GM12878 (cell line): ENCODE results near the gene CNTNAP2.

Source experiments
- MAX ChIP-seq: IDR thresholded peaks from 2 replicates; pipeline ENCODE4 v1.6.1; 2012; ENCODE audit warnings: low read depth, low read length, improper control_type of control experiment
- POLR2AphosphoS2 ChIP-seq: IDR thresholded peaks from 2 replicates; pipeline ENCODE4 v1.6.1; 2011; ENCODE audit warnings: low read depth, mild to moderate bottlenecking, low read length, improper control_type of control experiment, moderate library complexity
- RFX5 ChIP-seq: IDR thresholded peaks from 2 replicates; pipeline ENCODE4 v1.6.1; 2011; ENCODE audit warnings: low read depth, low read length, improper control_type of control experiment
- SMC3 ChIP-seq: IDR thresholded peaks from 2 replicates; pipeline ENCODE4 v1.6.1; 2011; ENCODE audit warnings: low read length, improper control_type of control experiment, borderline replicate concordance
- TAF1 ChIP-seq: IDR thresholded peaks from 2 replicates; pipeline ENCODE4 v1.6.1; 2011; ENCODE audit warnings: mild to moderate bottlenecking, low read depth, low read length, borderline replicate concordance
- ZNF384 ChIP-seq: IDR thresholded peaks from 2 replicates; pipeline ENCODE4 v1.6.1; 2012; ENCODE audit warnings: low read depth, mild to moderate bottlenecking, low read length, improper control_type of control experiment, borderline replicate concordance
- TF ChIP-seq, protein P1 (sequence below), 3 experiments: IDR thresholded peaks in 2 of 3; conservative IDR thresholded peaks in 1 of 3; 2 replicates each; pipeline ENCODE4 v1.5.1; 2011; ENCODE audit warnings: low read depth in 3 of 3, low read length in 3 of 3, mild to moderate bottlenecking in 3 of 3, control low read depth in 2 of 3, moderate library complexity in 2 of 3, inconsistent platforms in 1 of 3, mixed read lengths in 1 of 3; ENCODE audit not compliant: control insufficient read depth in 2 of 3, insufficient read depth in 1 of 3; ENCODE audit errors: extremely low read depth in 1 of 3

- TF ChIP-seq SMC3 (no peak), ZNF384 (no peak), RFX5 (no peak), TAF1 (no peak), POLR2AphosphoS2 (no peak), MAX (no peak)
- TF ChIP-seq, protein P1, sequence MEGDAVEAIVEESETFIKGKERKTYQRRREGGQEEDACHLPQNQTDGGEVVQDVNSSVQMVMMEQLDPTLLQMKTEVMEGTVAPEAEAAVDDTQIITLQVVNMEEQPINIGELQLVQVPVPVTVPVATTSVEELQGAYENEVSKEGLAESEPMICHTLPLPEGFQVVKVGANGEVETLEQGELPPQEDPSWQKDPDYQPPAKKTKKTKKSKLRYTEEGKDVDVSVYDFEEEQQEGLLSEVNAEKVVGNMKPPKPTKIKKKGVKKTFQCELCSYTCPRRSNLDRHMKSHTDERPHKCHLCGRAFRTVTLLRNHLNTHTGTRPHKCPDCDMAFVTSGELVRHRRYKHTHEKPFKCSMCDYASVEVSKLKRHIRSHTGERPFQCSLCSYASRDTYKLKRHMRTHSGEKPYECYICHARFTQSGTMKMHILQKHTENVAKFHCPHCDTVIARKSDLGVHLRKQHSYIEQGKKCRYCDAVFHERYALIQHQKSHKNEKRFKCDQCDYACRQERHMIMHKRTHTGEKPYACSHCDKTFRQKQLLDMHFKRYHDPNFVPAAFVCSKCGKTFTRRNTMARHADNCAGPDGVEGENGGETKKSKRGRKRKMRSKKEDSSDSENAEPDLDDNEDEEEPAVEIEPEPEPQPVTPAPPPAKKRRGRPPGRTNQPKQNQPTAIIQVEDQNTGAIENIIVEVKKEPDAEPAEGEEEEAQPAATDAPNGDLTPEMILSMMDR (IDR thresholded peaks at IDR 0.05 in 2 of 3, conservative IDR thresholded peaks at IDR 0.05 in 1 of 3; ENCODE audit: control insufficient read depth in 2 of 3, extremely low read depth in 1 of 3, insufficient read depth in 1 of 3, low read depth in 3 of 3, low read length in 3 of 3), result no peak
Observed at GRCh38 chr7:147999962-148000361, 1883.4 kb downstream of the CNTNAP2 start.
